ENCODE measurements around the gene CDT1. TPM values are rescaled to one million over a fixed set of nuclear protein-coding genes. Genes with fewer than 3 reads are reported as not detected.

The CDT1 gene
- total RNA-seq, 1 experiment from 2014 or later = 43.0 TPM

DNA sequence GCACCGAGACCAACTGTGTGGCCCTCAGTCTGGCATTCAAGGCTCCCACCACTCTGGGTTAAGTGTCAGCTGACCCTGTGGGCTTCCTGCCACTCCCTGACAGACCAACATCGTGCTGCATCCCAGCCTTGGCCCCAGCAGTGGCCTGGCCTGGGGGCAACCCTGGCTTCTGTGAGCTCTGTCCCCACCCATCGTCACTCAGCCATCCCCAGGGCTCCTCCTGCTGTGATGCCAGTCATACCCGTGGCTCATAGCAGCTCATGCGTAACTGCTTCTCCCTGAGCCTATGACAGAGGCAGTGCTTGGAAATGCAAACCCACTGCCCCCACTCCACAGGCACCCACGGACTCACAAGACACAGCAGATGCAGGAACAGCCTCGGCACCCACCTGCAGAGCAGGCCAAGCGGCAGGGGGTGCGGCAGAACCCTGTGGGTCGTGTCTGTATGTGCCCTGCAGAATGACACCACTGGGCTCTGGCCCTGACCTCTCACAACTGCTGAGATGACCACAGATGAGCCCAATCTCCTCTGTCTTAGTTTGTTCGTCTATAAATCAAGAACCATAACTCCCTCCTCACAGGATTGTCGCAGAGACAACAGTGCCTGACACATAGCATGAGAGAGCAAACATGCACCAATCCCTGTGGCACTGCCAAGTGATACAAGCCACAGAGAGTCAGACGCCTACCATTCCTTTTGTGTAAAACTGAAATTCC lies 45.2 kb upstream of the CDT1 start:
- intact Hi-C loops (cut with micrococcal nuclease) = no loop called here
- BruUV-seq (replicated peaks) = no TSS peak
- Histone ChIP-seq H3K4me2 (ENCODE audit: low read length) (no peak overlapping the region), H3K27me3 (ENCODE audit: low read length) (no peaks in the 10 kb centered on the region), H3K79me2 (ENCODE audit: low read length) (peaks cover 91% of the 10 kb centered on the region), H3K36me3 (ENCODE audit: low read depth, low read length) (no peaks in the 10 kb centered on the region), H3K9ac (ENCODE audit: low read length) (no peak overlapping the region), H3K4me3 (ENCODE audit: low read length) (no peak overlapping the region), H3K9me2 (replicated peaks; ENCODE audit: low read length) (no peaks in the 10 kb centered on the region), H3K4me1 (ENCODE audit: insufficient read depth, low read length) (peaks cover 32% of the 10 kb centered on the region), H3K27ac (ENCODE audit: low read length) (no peak overlapping the region), H3K9me3 (ENCODE audit: low read length) (no peaks in the 10 kb centered on the region), H2AFZ (ENCODE audit: low read length) (no peak overlapping the region), H3F3A (ENCODE audit: low read length, unreplicated experiment) (no peaks in the 10 kb centered on the region), H4K20me1 (ENCODE audit: low read length) (peaks cover 23% of the 10 kb centered on the region; the same call in 1 of the 2 replicates)
- TF ChIP-seq, protein P1, sequence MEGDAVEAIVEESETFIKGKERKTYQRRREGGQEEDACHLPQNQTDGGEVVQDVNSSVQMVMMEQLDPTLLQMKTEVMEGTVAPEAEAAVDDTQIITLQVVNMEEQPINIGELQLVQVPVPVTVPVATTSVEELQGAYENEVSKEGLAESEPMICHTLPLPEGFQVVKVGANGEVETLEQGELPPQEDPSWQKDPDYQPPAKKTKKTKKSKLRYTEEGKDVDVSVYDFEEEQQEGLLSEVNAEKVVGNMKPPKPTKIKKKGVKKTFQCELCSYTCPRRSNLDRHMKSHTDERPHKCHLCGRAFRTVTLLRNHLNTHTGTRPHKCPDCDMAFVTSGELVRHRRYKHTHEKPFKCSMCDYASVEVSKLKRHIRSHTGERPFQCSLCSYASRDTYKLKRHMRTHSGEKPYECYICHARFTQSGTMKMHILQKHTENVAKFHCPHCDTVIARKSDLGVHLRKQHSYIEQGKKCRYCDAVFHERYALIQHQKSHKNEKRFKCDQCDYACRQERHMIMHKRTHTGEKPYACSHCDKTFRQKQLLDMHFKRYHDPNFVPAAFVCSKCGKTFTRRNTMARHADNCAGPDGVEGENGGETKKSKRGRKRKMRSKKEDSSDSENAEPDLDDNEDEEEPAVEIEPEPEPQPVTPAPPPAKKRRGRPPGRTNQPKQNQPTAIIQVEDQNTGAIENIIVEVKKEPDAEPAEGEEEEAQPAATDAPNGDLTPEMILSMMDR (conservative IDR thresholded peaks at IDR 0.05; ENCODE audit: low read depth, low read length) = no peak
- no peak for TF ChIP-seq EZH2 (IDR thresholded peaks at IDR 0.05; ENCODE audit: low read length, unreplicated experiment)
- no peak for TF ChIP-seq EZH2phosphoT487 (IDR thresholded peaks at IDR 0.05; ENCODE audit: borderline replicate concordance, low read length)
- POLR2A ChIA-PET (ENCODE audit: unreplicated experiment) = no interaction called here
- ATAC-seq = peak; percentile 27
- DNase-seq = no peak
- CTCF ChIA-PET = interaction anchor here (1.3 kb wide), 1 partner anchor 21 kb away, joined by 5 read pairs; no protein-coding TSS in a partner anchor

DNA sequence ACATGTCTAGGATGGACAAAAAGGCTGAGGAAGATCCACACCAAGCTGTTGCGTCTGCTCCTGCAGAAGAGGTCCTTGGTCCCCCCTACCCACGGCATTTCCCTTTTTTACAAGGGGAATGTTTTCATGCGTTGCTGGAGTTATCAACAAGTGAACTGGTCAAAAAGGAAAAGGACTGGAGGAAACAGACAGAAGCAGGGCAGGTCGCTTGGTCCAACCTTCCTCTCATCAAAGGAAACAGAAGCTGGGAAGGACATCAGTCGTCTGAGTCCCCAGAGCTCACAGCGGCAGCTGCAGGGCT lies 44.7 kb upstream of the CDT1 start:
- H3K4me1 ChIP-seq (ENCODE audit: insufficient read depth, low read length) = peaks cover 36% of the 10 kb centered on the region
- H3F3A ChIP-seq (ENCODE audit: low read length, unreplicated experiment) = no peaks in the 10 kb centered on the region
- CTCF ChIA-PET = interaction anchor here (1.3 kb wide), 1 partner anchor 21 kb away, joined by 5 read pairs; no protein-coding TSS in a partner anchor
- no peak overlapping the region for H2AFZ ChIP-seq (ENCODE audit: low read length)
- H4K20me1 ChIP-seq (ENCODE audit: low read length) = peaks cover 19% of the 10 kb centered on the region; the same call in 1 of the 2 replicates
- no peaks in the 10 kb centered on the region for H3K27me3 ChIP-seq (ENCODE audit: low read length)
- no peak for TF ChIP-seq EZH2phosphoT487 (IDR thresholded peaks at IDR 0.05; ENCODE audit: borderline replicate concordance, low read length)
- TF ChIP-seq EZH2 (IDR thresholded peaks at IDR 0.05; ENCODE audit: low read length, unreplicated experiment) = no peak
- TF ChIP-seq, protein P1 (conservative IDR thresholded peaks at IDR 0.05; ENCODE audit: low read depth, low read length) = no peak
- H3K9me2 ChIP-seq (replicated peaks; ENCODE audit: low read length) = no peaks in the 10 kb centered on the region
- no peak overlapping the region for H3K27ac ChIP-seq (ENCODE audit: low read length)
- no peaks in the 10 kb centered on the region for H3K36me3 ChIP-seq (ENCODE audit: low read depth, low read length)
- H3K79me2 ChIP-seq (ENCODE audit: low read length) = peaks cover 91% of the 10 kb centered on the region
- H3K4me3 ChIP-seq (ENCODE audit: low read length) = no peak overlapping the region
- ATAC-seq (no peak), DNase-seq (no peak)
- POLR2A ChIA-PET (ENCODE audit: unreplicated experiment) = no interaction called here
- H3K9me3 ChIP-seq (ENCODE audit: low read length) = no peaks in the 10 kb centered on the region
- no TSS peak for BruUV-seq (replicated peaks)
- no peak overlapping the region for H3K9ac ChIP-seq (ENCODE audit: low read length)
- H3K4me2 ChIP-seq (ENCODE audit: low read length) = no peak overlapping the region
- intact Hi-C loops (cut with micrococcal nuclease) = no loop called here

DNA sequence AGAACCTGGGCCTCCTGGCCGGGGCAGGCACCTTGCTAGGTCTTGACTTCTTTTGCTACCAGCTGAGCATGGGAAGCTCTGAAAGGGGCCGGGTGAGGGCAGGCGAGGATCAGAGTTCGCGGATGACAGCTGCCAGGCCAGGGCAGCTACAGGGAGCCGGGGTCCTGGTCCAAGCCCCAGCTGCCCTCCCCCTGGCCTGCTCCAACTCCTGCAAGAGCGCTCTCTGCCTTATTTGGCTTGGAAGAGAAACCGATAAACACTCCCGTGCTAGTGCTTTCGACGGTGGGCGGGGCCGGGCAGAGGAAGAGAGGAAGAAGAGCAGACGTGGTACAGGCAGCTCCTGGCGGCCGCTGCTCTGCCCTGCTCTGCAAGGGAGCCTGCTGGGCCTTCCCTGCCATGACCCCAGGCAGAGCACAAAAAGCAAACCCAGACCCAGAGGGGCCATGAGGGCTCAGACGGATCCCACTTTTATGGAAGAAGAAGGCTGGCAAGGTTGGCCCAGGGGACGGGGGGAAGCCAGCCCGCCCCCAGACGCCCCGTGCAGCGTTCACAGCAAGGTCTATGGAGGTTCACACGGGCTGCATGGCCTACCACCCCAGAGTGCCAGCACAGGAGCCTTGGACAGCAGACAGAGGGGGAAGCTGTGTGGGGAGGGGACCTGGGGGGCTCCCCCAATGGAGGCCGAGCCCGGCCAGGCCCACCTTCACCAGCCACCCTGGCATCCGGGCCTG lies 44.2 kb upstream of the CDT1 start:
- Histone ChIP-seq H3F3A (ENCODE audit: low read length, unreplicated experiment) (no peaks in the 10 kb centered on the region), H3K4me1 (ENCODE audit: insufficient read depth, low read length) (peaks cover 39% of the 10 kb centered on the region), H4K20me1 (ENCODE audit: low read length) (peaks cover 19% of the 10 kb centered on the region; the same call in 1 of the 2 replicates), H2AFZ (ENCODE audit: low read length) (no peak overlapping the region), H3K9me2 (replicated peaks; ENCODE audit: low read length) (no peaks in the 10 kb centered on the region), H3K79me2 (ENCODE audit: low read length) (peaks cover 91% of the 10 kb centered on the region), H3K27ac (ENCODE audit: low read length) (no peak overlapping the region), H3K9ac (ENCODE audit: low read length) (no peak overlapping the region), H3K27me3 (ENCODE audit: low read length) (no peaks in the 10 kb centered on the region), H3K4me2 (ENCODE audit: low read length) (no peak overlapping the region), H3K36me3 (ENCODE audit: low read depth, low read length) (no peaks in the 10 kb centered on the region), H3K9me3 (ENCODE audit: low read length) (no peaks in the 10 kb centered on the region), H3K4me3 (ENCODE audit: low read length) (no peak overlapping the region)
- CTCF ChIA-PET = interaction anchor here (1.3 kb wide), 1 partner anchor 22 kb away, joined by 5 read pairs; no protein-coding TSS in a partner anchor
- POLR2A ChIA-PET (ENCODE audit: unreplicated experiment) = no interaction called here
- no peak for ATAC-seq
- intact Hi-C loops (cut with micrococcal nuclease) = no loop called here
- BruUV-seq (replicated peaks) = no TSS peak
- DNase-seq = no peak
- TF ChIP-seq EZH2 (IDR thresholded peaks at IDR 0.05; ENCODE audit: low read length, unreplicated experiment) = no peak
- TF ChIP-seq, protein P1 (conservative IDR thresholded peaks at IDR 0.05; ENCODE audit: low read depth, low read length) = no peak
- TF ChIP-seq EZH2phosphoT487 (IDR thresholded peaks at IDR 0.05; ENCODE audit: borderline replicate concordance, low read length) = no peak

Measured in PC-3 (cell line).